Fibroblast of lung (primary cell): ENCODE data around the gene PPARGC1A.

Experiments
- CTCF ChIP-seq, 2 donors: IDR thresholded peaks in 1 of 2; conservative IDR thresholded peaks in 1 of 2; 1 replicate in 1 of 2; 2 replicates in 1 of 2; pipeline ENCODE4 v1.5.1; 2011 to 2012; ENCODE audit warnings: low read length in 2 of 2, control low read depth in 1 of 2, inconsistent platforms in 1 of 2, low read depth in 1 of 2, mild to moderate bottlenecking in 1 of 2
- EZH2 ChIP-seq: IDR thresholded peaks from 2 replicates; pipeline ENCODE4 v1.5.1; 2012; ENCODE audit warnings: low read length, control low read depth, mild to moderate bottlenecking; ENCODE audit errors: missing control alignments

- TF ChIP-seq CTCF (conservative IDR thresholded peaks at IDR 0.05 in 1 of 2, IDR thresholded peaks at IDR 0.05 in 1 of 2; ENCODE audit: low read depth in 1 of 2, low read length in 2 of 2) (no peak), EZH2 (no peak)
These were observed 84.4 kb downstream of the PPARGC1A start for GRCh38 chr4:23805450-23805851.
